RWPE1 (cell line): ENCODE results near the gene PABPN1.
A peak's percentile ranks its signal among the peaks of the same experiment; 100 is the strongest.

Experiments used
- CTCF ChIA-PET: fragments of 350-600 bp; sonication (Branson Sonifier 250); formaldehyde crosslinking; extraction: SDS; loops from one replicate; lab custom pipeline; 2021; lab: Yijun Ruan, JAX
- POLR2A ChIA-PET: fragments of 400-600 bp; formaldehyde crosslinking; extraction: SDS; loops from one replicate; lab custom pipeline; 2020; ENCODE audit warnings: antibody characterized with exemption; ENCODE audit not compliant: low non-redundant PET; lab: Yijun Ruan, JAX
- DNase-seq: peaks from one replicate; pipeline ENCODE4 v3.0.0; 2012; ENCODE audit warnings: low spot score
- H3K27ac ChIP-seq: fragments of 450-650 bp; 2 replicates; pipeline ENCODE4 v1.5.1; 2017
- TF ChIP-seq, protein P1 (sequence below): fragments of 450-650 bp; conservative IDR thresholded peaks from 2 replicates; pipeline ENCODE4 v1.5.1; 2017; ENCODE audit warnings: low read depth, mild to moderate bottlenecking

PABPN1 gene

DNA sequence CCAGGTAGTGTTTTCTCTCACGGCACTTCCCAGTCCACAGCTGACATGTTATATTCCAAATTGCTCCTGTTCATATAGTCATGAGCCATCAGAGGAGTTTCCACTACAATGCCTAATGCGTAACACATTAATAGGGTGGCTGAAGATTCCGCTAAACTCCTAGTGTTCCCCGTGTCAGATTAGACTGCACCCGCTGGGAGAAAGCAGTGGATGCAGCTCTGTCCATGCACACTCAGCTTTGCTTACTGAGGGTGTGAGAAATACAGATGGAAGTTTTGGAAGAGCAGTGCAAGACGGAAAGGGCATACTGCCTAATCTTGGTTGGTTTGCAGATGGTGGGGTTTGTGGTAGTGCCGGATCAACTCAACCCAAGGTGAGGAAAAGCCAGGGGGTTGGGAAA, 24.2 kb upstream of the PABPN1 start:
- DNase-seq = no peak
- TF ChIP-seq, protein P1, sequence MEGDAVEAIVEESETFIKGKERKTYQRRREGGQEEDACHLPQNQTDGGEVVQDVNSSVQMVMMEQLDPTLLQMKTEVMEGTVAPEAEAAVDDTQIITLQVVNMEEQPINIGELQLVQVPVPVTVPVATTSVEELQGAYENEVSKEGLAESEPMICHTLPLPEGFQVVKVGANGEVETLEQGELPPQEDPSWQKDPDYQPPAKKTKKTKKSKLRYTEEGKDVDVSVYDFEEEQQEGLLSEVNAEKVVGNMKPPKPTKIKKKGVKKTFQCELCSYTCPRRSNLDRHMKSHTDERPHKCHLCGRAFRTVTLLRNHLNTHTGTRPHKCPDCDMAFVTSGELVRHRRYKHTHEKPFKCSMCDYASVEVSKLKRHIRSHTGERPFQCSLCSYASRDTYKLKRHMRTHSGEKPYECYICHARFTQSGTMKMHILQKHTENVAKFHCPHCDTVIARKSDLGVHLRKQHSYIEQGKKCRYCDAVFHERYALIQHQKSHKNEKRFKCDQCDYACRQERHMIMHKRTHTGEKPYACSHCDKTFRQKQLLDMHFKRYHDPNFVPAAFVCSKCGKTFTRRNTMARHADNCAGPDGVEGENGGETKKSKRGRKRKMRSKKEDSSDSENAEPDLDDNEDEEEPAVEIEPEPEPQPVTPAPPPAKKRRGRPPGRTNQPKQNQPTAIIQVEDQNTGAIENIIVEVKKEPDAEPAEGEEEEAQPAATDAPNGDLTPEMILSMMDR = no peak
- no peak overlapping the region for H3K27ac ChIP-seq
- CTCF ChIA-PET = interaction anchor here (0.5 to 1.4 kb wide), 2 partner anchors 74 to 177 kb away, joined by 3 read pairs; no protein-coding TSS in a partner anchor
- POLR2A ChIA-PET = interaction anchor here (0.7 kb wide), 1 partner anchor 38 kb away, joined by 3 read pairs; no protein-coding TSS in a partner anchor

DNA sequence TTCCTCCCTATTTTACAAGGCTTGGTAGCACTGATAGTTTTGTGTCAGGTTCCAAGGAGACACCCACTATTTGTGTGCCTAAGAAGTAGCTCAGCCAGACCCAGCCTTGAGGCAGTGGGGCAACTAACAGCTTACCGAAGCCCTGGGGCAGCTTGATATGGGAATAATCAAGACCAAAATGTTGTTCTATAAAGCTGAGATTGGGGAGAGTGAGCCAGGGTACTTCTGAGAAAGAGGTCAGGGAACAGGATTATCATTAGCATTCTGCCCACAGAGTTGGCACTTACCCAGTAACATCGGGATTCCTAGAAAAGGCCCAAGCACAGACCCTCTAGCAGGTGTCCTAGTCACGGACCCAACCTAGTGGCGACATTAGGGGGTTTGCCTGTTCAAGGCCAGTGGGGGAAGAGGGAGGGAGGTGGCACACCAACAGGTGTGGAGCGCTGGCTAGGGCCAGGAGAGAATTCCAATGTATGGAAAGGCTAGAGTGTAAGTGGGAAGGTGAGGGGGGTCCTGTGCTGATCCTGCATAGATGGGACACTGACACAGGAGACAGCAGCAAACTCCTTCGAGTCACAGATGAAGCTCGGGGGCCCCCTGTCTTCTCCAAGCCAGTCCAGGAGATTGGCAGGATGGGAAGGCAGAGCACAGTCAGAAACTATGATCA, 23.5 kb upstream of the PABPN1 start:
- TF ChIP-seq, protein P1 = no peak

DNA sequence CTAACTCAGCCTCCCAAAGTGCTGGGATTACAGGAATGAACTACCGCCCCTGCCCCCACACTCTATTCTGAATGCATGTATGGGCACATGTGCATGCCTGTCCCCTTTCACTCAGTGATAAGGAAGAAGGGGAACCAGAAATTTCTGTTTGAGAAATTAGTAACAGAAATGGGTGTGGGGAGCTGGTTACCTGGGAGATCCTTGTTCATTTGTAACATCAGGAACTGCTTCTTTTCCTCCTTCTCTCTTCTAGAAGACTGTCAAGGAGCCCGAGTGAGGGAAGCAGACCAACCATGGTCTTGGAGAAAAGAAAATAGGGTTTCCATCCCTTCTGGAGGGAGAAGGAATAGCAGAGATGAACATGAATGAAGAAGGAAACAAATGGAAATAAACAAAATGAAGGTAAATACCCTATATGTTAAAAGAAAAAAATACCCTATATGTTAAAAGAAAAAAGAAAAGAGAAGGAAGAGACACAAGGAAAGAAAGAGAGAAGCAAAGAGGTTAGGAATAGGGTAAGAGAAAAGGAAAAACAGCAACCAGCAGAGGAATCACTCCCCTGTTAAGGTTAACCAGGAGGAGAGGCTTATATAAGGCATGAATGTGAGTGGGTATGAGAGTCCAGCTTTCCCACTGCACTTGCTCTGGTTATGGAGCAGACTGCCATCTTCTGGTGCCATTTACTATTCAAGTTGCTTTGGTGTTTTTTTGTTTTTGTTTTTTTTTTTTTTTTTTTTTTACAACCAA, 21.9 kb upstream of the PABPN1 start:
- TF ChIP-seq, protein P1 = peak; percentile 28
- H3K27ac ChIP-seq = peak overlapping the region; percentile 36; the same call in 1 of the 2 replicates
- no peak for DNase-seq
- ChIA-PET CTCF (interaction anchor here (0.6 to 0.8 kb wide), 8 partner anchors 12 to 202 kb away, joined by 3 to 9 read pairs (median 6); no protein-coding TSS in a partner anchor), POLR2A (interaction anchor here (1.0 kb wide), 1 partner anchor 13 kb away, joined by 5 read pairs; the partner anchor contains the start of gene HOMEZ)

More for the DNA sequence above, 23.5 kb upstream of the PABPN1 start:
- peak overlapping the region; percentile 39; the same call in 1 of the 2 replicates for H3K27ac ChIP-seq
- ChIA-PET POLR2A (interaction anchor here (0.7 kb wide), 1 partner anchor 38 kb away, joined by 3 read pairs; no protein-coding TSS in a partner anchor), CTCF (interaction anchor here (1.4 kb wide), 1 partner anchor 177 kb away, joined by 3 read pairs; no protein-coding TSS in a partner anchor)
- DNase-seq = no peak

DNA sequence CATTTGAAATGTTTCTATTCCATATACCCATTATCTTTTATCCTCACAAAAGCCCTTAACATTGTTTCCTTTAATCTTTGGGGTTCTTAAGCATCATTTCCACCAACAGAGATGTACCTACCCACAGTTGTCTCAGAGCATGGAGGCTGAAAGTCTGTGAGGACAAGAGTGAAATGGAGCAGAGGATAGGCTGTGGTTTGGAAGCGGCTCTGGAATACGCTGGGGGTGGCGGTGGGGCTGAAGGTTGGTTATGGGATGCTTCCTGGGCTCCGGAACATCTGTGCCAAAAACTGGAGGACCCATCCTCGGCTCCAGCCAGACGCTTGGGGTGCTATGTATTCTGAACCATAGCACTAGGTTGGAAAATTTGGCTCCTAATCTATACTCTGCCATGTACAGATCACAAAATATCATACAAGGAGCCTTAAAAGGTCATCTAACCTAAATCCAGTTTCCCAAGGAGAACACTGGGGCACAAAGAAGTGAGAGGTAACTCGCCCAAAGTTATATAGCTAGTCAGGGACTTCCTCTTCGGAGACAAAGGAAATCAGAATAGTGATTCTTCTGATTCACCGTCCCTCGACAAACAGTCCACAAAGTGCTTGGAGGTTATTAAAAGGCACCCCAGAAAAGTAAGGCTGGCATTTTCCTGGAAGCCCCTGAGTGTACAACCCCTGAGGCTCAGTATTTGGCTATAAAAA, 21.1 kb upstream of the PABPN1 start:
- ChIA-PET CTCF (interaction anchor here (0.5 to 1.3 kb wide), 8 partner anchors 12 to 294 kb away, joined by 3 to 9 read pairs (median 6); no protein-coding TSS in a partner anchor), POLR2A (interaction anchor here (0.5 to 1.0 kb wide), 2 partner anchors 13 to 15 kb away, joined by 3 read pairs; no protein-coding TSS in a partner anchor)
- peak overlapping the region; percentile 96 for H3K27ac ChIP-seq
- DNase-seq = no peak
- TF ChIP-seq, protein P1 = no peak

DNA sequence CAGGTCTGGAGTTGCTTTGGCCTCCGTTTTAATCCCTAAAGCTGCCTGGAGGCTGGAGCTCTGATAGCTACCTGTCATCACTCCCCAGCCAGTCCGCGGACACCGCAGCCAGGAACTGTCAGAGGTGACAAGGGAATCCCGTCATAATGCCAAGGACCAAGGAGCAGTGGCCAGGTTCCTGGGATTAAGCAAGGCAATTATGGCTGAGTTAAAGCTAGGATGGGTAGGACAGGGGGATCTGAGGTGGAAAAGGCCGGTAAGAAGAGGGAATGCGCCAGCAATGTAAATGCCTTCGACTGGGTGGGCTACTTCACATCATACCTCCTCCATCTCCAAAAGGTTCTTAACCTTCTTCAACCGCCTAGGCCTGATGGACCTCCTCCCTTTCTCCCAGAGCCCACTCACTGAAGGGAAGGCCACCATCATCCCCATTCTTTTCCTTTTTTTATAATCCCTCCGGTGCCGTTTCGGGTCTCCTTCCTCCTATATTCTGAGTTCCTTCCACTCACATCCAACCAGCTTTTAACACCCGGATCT, 20.5 kb upstream of the PABPN1 start:
- H3K27ac ChIP-seq = peak overlapping the region; percentile 96
- no peak for DNase-seq
- ChIA-PET CTCF (interaction anchor here (0.5 to 1.3 kb wide), 8 partner anchors 8 to 293 kb away, joined by 3 to 7 read pairs (median 4); no protein-coding TSS in a partner anchor), POLR2A (interaction anchor here (0.5 to 1.0 kb wide), 2 partner anchors 14 to 15 kb away, joined by 3 read pairs; no protein-coding TSS in a partner anchor)
- TF ChIP-seq, protein P1 = no peak
